Subcutaneous adipose tissue (tissue), 4 donors: ENCODE data around the gene PCDH12. TPM values are rescaled to one million over a fixed set of nuclear protein-coding genes. Genes with fewer than 3 reads are reported as not detected.

Experiments
- total RNA-seq, 4 donors: library from RNA; depleted of rRNA; stranded (reverse); fragments of >200 nt; gene quantifications; one replicate each; pipeline ENCODE4 v1.1.0, GENCODE V29; 2016
- TF ChIP-seq, protein P1 (sequence below): fragments of 450-650 bp; IDR thresholded peaks from one replicate; pipeline ENCODE4 v1.5.1; 2016; ENCODE audit warnings: low read depth, mild to moderate bottlenecking, control low read depth, antibody characterized with exemption, moderate library complexity

The PCDH12 gene
- total RNA-seq, 4 donors from 2014 or later, result 2.4 to 5.5 (median 2.5) TPM

- TF ChIP-seq, protein P1, sequence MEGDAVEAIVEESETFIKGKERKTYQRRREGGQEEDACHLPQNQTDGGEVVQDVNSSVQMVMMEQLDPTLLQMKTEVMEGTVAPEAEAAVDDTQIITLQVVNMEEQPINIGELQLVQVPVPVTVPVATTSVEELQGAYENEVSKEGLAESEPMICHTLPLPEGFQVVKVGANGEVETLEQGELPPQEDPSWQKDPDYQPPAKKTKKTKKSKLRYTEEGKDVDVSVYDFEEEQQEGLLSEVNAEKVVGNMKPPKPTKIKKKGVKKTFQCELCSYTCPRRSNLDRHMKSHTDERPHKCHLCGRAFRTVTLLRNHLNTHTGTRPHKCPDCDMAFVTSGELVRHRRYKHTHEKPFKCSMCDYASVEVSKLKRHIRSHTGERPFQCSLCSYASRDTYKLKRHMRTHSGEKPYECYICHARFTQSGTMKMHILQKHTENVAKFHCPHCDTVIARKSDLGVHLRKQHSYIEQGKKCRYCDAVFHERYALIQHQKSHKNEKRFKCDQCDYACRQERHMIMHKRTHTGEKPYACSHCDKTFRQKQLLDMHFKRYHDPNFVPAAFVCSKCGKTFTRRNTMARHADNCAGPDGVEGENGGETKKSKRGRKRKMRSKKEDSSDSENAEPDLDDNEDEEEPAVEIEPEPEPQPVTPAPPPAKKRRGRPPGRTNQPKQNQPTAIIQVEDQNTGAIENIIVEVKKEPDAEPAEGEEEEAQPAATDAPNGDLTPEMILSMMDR, result no peak
Observed at GRCh38 chr5:141913560-141914198, 44.3 kb downstream of the PCDH12 start.

GRCh38 chr5:141910271-141910673, 47.7 kb downstream of the PCDH12 start:
- TF ChIP-seq, protein P1, result no peak

DNA sequence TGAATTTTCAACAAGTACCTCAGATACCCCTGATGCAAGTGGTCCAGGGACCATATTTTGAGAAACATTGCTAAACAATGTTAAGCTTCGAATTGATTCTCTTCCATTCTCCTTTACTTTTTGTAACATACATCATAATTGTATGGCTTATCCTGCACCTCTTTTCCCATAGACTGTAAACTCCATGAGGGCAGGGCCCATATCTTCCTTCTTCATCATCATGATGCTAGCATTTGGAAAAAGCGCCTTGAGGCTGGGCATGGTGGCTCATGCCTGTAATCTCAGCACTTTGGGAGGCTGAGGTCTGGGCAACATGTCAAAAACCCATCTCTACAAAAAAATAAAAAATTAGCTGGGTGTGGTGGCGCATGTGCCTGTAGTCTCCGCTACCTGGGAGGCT, 48.8 kb downstream of the PCDH12 start:
- TF ChIP-seq, protein P1, result no peak

GRCh38 chr5:141908796-141909195, 49.2 kb downstream of the PCDH12 start:
- TF ChIP-seq, protein P1, result no peak

DNA sequence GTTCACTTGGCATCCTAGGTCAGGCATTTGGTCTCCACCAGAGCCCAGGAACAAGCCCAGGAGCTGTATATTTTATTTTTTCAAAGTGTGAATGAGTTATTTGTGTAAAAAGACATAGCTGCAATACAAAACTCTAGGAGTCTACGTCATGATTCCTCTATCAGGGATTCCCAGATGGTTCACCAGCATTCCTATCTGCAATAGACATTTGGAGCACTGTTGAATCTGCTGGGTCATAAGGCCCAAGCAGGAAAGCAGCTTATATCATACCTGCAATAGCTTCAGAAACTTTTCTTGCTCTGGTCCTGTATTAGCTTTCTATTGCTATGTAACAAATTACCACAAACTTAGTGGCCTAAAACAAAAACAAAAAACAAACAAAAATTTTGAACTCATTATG, 51.0 kb downstream of the PCDH12 start:
- TF ChIP-seq, protein P1, result no peak

DNA sequence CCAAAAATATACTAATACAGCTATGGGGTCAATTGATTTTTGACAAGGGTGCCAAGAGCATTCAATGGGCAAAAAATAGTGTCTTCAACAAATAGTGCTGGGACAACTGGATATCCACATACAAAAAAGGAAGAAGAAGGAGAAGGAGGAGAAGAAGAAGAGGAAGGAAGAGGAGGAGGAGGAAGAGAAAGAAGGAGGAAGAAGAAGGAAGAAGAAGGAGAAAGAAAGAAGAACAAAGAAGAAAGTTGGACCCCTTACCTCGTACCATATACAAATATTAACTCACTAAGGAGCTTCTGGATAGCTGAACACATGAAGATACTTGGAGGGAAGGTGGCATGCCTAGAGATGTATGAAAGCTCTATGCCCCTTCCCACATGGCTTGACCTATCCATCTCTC, 51.5 kb downstream of the PCDH12 start:
- TF ChIP-seq, protein P1, result no peak

- TF ChIP-seq, protein P1, result no peak
Observed at GRCh38 chr5:141904551-141904950, 53.5 kb downstream of the PCDH12 start.
